ENCODE measurements around the gene UCP2. TPM values are rescaled to one million over a fixed set of nuclear protein-coding genes. Genes with fewer than 3 reads are reported as not detected.

UCP2 gene
- total and polyA plus RNA-seq, 2 experiments from 2014 or later, result 60.1 to 76.9 TPM

DNA sequence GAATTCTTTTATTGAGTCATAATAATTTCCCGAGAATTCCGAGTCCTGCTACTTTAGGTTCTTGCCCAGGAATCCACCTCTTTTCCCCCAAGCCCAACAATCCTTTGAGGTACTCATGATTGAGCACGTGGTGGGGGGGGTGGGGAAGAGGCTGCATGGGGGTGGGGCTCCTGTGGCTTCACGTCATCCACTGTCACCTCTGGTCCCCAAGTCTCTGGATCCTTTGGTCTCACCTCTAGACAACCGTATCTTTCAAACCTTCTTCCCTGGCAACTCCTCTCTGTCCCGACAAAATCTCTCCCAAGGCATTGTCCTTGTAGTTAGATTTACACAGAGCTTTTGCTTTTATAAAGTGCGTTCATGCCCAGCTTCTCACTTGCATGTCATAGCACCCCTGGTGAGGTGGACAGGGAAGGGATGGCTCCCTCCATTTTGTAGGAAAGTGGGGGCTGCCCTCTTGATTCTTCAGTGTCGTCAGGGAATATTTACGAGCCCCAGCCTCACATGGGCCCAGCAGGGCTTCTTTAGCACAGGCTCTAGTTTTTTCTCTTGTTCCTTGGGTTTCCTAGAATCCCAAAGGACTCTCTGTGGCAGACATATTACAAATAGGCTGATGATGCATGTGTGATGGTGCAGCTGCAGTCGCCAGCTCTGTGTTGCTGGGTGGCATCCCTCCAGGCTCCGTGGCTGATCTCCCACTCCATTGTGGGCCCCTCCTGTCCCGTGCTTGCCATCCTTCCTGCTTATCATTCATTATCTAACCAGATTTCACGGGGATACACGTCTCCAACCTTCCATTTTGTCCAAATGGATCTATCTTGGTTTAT lies 17.9 kb upstream of the UCP2 start:
- DNase-seq (ENCODE audit: low spot score) (no peak), ATAC-seq (no peak)
- H3K27ac Mint-ChIP-seq, result no peak overlapping the region
- Histone ChIP-seq H3K36me3 (ENCODE audit: insufficient read depth) (no peaks in the 10 kb centered on the region), H3K4me2 (no peak overlapping the region), H3K27ac (ENCODE audit: low read depth) (no peak overlapping the region), H3K4me1 (ENCODE audit: insufficient read depth) (no peaks in the 10 kb centered on the region; the same call in 1 of the 2 replicates), H3K79me2 (replicated peaks; ENCODE audit: insufficient read depth) (no peaks in the 10 kb centered on the region), H3K27me3 (ENCODE audit: insufficient read depth) (no peaks in the 10 kb centered on the region), H3F3A (replicated peaks; ENCODE audit: low read depth) (no peaks in the 10 kb centered on the region), H2AFZ (no peak overlapping the region), H3K9me2 (ENCODE audit: insufficient read depth) (no peaks in the 10 kb centered on the region), H4K20me1 (replicated peaks; ENCODE audit: insufficient read depth) (no peaks in the 10 kb centered on the region), H3K4me3 (no peak overlapping the region)
- no peaks in the 10 kb centered on the region for H3K9me3 Mint-ChIP-seq
- H3K4me3 Mint-ChIP-seq, result no peak overlapping the region
- TF ChIP-seq, protein P1, sequence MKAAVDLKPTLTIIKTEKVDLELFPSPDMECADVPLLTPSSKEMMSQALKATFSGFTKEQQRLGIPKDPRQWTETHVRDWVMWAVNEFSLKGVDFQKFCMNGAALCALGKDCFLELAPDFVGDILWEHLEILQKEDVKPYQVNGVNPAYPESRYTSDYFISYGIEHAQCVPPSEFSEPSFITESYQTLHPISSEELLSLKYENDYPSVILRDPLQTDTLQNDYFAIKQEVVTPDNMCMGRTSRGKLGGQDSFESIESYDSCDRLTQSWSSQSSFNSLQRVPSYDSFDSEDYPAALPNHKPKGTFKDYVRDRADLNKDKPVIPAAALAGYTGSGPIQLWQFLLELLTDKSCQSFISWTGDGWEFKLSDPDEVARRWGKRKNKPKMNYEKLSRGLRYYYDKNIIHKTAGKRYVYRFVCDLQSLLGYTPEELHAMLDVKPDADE (IDR thresholded peaks at IDR 0.05), result no peak
- TF ChIP-seq, protein P2, sequence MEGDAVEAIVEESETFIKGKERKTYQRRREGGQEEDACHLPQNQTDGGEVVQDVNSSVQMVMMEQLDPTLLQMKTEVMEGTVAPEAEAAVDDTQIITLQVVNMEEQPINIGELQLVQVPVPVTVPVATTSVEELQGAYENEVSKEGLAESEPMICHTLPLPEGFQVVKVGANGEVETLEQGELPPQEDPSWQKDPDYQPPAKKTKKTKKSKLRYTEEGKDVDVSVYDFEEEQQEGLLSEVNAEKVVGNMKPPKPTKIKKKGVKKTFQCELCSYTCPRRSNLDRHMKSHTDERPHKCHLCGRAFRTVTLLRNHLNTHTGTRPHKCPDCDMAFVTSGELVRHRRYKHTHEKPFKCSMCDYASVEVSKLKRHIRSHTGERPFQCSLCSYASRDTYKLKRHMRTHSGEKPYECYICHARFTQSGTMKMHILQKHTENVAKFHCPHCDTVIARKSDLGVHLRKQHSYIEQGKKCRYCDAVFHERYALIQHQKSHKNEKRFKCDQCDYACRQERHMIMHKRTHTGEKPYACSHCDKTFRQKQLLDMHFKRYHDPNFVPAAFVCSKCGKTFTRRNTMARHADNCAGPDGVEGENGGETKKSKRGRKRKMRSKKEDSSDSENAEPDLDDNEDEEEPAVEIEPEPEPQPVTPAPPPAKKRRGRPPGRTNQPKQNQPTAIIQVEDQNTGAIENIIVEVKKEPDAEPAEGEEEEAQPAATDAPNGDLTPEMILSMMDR (conservative IDR thresholded peaks at IDR 0.05; ENCODE audit: low read depth in 2 of 2), result no peak
- TF ChIP-seq ZNF331 (CRISPR knock-in tag; IDR thresholded peaks at IDR 0.05; ENCODE audit: low read depth) (no peak), POLR2AphosphoS5 (IDR thresholded peaks at IDR 0.05; ENCODE audit: low read depth) (no peak), CREB1 (CRISPR knock-in tag; IDR thresholded peaks at IDR 0.05; ENCODE audit: low read depth) (no peak), ZNF114 (CRISPR knock-in tag; IDR thresholded peaks at IDR 0.05) (no peak), EZH2phosphoT487 (IDR thresholded peaks at IDR 0.05; ENCODE audit: unreplicated experiment) (no peak), EZH2 (IDR thresholded peaks at IDR 0.05; ENCODE audit: low read depth, unreplicated experiment) (no peak), ZNF462 (CRISPR knock-in tag; IDR thresholded peaks at IDR 0.05) (no peak), JUNB (IDR thresholded peaks at IDR 0.05; ENCODE audit: unreplicated experiment) (no peak), STAT1 (IDR thresholded peaks at IDR 0.05; ENCODE audit: unreplicated experiment) (no peak), REST (IDR thresholded peaks at IDR 0.05; ENCODE audit: unreplicated experiment) (no peak), NANOG (IDR thresholded peaks at IDR 0.05; ENCODE audit: borderline replicate concordance) (no peak)
- no peaks in the 10 kb centered on the region; the same call in 2 of the 3 replicates for H3K36me3 Mint-ChIP-seq (ENCODE audit: low read depth)
- H3K27me3 Mint-ChIP-seq (ENCODE audit: insufficient read depth, low read depth, poor library complexity), result peaks cover 4% of the 10 kb centered on the region
- peaks cover 13% of the 10 kb centered on the region; the same call in 2 of the 3 replicates for H3K4me1 Mint-ChIP-seq

Data from GM23338 (cell line).